NCI-H146 (cell line): ENCODE data around the gene TCERG1.

Experiments
- DNase-seq: peaks from one replicate; lab custom pipeline; 2025; lab: John Stamatoyannopoulos, UW

The TCERG1 gene

DNA sequence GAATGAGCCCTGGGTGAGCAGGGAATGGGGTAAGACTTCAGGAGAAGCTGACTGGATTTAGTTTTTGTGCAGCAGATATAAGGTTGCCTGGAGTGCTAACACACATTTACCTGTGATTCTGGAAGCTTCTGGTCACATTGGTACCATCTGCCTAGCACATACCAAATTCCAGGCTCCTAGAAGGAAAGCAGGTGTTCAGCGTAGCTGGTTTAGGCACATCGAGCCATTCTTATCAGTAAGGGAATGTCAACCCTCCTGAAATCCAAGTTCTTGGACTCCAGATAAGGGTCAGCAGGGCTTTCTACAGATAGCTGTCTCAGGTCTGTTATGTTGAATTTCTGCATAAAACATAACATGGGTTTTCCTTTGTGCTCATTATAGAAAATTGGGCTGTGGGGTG lies 10.3 kb downstream of the TCERG1 start:
- DNase-seq: no peak

DNA sequence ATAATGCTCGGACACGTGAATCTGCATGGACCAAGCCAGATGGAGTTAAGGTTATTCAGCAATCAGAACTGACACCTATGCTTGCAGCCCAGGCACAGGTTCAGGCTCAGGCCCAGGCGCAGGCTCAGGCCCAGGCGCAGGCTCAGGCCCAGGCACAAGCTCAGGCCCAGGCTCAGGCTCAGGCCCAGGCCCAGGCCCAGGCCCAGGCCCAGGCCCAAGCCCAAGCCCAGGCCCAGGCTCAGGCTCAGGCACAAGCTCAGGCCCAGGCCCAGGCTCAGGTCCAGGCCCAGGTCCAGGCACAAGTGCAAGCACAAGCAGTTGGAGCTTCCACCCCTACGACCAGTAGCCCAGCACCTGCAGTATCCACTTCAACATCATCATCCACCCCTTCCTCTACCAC lies 11.8 kb downstream of the TCERG1 start:
- no peak for DNase-seq

GRCh38 chr5:146461319-146461718 lies 14.2 kb downstream of the TCERG1 start:
- no peak for DNase-seq

DNA sequence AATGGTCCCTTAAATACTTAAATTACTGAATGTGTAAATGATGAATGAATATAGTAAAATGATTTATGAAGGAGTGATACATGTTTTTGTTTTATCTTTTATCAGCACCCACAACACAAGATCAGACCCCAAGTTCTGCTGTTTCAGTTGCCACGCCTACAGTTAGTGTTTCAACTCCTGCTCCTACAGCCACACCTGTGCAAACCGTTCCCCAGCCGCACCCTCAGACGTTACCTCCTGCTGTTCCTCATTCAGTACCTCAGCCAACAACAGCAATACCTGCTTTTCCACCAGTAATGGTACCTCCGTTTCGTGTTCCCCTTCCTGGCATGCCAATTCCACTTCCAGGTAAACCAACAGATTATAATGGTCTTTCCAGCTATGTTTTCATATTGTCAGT lies 16.3 kb downstream of the TCERG1 start:
- DNase-seq: no peak

- DNase-seq: no peak
Measured at GRCh38 chr5:146466521-146467349, 19.6 kb downstream of the TCERG1 start.

GRCh38 chr5:146467760-146468159 lies 20.6 kb downstream of the TCERG1 start:
- no peak for DNase-seq

DNA sequence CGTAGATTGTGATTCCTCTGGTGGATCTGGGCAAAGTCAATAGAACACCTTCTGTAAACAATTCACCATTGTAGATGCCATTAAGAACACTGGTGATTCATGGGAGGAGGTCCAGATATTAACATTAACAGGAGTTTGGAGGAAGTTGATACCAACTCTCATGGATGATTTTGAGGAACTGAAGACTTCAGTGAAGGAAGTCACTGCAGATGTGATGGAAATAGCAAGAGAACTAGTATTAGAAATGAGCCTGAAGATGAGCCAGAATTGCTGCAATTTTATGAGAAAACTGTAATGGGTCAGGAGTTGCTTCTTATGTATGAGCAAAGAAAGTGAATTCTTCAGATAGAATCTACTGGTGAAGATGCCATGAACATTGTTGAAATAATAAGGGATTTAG lies 26.9 kb downstream of the TCERG1 start:
- no peak for DNase-seq

GRCh38 chr5:146475190-146475780 lies 28.2 kb downstream of the TCERG1 start:
- no peak for DNase-seq

- no peak for DNase-seq
Measured at GRCh38 chr5:146475906-146476305, 28.8 kb downstream of the TCERG1 start.

GRCh38 chr5:146482775-146483174 lies 35.6 kb downstream of the TCERG1 start:
- DNase-seq: no peak

- no peak for DNase-seq
Measured at GRCh38 chr5:146484714-146485391, 37.7 kb downstream of the TCERG1 start.

DNA sequence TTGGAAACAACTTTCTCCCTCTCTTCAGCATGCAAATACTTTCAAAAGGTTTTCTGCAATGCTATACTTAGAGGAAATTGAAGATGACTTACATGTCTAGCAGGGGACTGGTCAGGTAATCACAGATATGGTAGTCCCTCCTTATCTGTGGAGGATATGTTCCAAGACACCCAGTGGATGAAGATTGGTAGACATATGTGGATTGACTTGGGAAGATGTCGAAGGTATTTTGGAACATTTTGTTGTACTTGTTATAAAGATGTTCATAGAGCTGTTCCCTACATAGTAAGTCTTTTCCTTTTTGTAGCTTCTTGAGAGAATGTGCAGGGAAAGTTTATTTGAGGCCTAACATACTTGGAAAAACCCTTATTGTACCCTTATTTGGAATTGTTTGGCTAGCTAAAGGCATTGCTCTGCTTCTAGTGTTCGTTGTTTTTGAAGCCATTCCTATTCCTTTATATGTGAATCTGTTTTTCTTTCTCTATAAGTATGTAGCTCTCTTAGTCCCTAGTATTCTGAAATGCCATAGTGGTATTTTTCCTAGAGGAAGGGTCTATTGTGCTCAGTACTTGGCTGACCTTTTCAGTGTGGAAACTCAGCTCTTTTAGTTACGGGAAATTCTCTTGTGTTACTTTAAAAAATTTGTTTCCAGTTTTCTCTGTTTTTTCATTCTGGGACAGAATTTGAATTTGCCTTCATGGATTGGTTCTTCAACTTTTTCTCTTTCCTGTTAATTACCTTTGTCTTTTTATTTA lies 43.1 kb downstream of the TCERG1 start:
- no peak for DNase-seq

DNA sequence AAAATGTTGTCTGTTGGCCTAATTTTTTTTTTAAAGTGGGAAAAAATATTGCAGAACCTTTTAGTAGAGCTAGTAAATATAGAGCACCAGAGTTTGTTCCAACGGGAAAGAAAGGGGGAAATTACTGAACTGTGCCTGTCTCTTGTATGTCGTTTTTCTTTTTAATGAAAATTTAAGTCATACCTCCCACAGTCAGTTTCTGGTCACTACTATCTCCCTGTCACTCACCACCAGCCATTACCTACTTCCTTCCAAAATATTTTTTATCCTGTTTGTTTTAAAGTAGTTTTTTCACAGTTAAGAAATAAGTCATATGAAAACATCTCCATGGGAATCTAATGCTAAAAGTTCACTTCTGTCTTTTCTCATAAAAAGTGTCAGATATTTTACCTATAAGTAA lies 47.5 kb downstream of the TCERG1 start:
- no peak for DNase-seq

DNA sequence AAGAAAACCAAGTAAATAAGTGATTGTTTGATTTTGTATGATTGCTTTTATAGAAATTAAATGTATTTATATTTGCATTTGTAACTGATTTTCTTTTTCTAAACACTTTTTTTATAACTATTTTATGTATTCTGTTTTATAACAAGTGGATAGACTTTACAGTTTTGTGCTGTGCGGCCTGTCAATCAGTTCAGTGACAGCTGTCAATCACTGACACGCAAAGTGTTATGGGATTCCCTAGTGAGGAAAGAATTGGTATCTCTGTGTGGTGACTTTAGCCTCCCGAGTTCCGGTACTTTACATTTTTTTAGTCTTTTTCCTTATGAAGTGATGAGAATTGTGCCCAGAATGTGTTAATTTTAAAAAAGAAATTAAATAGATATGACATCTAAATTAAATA lies 52.5 kb downstream of the TCERG1 start:
- DNase-seq: no peak

GRCh38 chr5:146507428-146507827 lies 60.3 kb downstream of the TCERG1 start:
- DNase-seq: no peak

DNA sequence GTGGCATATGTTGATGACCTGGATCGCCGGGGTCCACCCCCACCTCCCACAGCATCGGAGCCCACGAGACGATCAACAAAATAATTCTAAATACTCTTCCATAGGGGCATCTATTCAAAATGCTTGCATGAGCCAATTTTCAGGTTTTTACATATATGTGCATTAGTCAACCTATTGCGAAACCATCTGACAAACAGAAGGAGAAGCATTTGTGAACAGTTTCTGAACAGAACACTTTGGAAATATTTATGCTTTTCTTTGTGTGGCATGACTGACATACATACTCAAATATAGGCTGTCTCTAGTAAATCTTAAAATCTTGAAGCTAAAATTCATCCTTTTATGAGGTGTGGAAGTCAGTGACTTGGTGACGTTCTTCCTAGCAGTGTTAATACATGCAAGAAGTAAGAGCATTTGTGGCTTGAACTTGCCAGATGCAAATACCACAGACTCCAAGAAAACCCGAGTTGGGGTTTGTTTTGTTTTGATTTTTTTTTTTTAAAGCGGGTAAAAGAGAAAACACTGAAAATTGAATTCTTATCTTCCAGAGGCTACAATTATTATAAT lies 63.5 kb downstream of the TCERG1 start:
- DNase-seq: no peak

DNA sequence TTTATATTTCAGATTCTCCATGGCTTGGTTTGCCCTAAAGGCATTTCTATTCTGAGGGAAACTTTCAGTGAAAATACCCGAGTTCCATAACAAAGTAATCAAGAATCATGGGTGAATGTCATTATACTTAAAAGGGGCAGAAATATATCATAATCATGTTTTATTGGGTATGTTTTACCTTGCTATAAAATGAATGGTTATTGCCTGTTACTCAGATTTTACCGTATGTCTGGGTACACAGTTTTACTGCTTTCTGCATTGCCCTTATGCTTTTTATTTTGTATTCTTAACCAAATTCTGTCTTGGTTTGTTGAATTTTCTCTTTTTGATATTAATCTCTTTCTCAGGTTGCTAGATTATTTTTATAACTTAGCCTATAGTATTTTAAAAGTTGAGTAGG lies 66.3 kb downstream of the TCERG1 start:
- no peak for DNase-seq

DNA sequence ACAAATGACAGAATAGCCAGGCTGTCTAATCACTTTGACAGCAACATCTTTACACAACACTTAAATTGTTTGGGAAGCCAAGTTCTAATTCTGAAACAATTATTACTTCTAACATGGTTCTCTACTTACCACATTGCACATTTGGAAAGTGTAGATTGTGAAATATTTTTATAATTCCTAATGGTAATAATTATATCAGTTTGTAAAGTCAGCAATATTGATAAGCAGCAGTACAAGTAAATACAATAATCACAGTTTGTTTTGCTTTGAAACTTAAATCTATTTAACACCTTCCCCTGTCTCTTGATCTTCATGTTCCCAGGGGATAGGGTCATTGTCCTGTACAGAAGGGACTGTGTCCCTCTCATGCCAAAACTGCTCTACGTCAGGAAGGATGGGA lies 67.4 kb downstream of the TCERG1 start:
- no peak for DNase-seq

GRCh38 chr5:146515473-146516150 lies 68.5 kb downstream of the TCERG1 start:
- DNase-seq: no peak

DNA sequence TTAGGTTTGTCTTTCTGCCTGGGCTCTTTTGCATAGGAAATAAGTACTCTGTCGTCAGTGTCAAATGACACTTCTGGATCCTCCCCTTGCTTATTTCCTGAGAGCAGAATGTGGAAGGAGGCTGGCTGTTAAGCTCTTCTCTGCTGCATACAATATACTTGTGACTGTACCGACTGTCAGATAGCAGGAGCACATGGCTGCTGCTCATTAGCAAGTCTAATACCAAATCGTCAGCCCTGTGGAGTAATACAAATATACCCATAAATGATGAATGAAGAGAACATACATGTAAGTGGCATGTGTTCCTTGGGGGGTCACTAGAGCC lies 69.0 kb downstream of the TCERG1 start, which contains the start of gene GPR151:
GPR151 (minus strand) TSS at position 40 of the 325 bp plus-strand sequence. CDS start 77 bp downstream, outside the sequence.
- DNase-seq: no peak

DNA sequence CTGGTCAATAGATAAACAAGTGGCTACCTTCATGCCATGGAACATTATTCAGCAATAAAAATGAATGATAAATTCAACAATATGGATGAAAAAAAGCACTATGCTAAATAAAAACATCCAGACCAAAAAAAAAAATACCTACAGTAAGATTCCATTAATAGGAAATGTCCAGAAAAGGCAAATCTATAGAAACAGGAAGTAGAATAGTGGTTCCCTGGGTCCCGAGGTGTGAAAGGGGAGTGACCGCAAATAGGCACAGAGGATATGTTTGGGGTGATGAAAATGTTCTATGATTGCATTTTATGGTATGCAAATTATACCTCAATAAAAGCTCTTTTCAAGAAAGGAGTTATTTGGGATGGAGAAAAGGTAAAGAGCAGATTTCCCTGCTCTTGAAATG lies 72.4 kb downstream of the TCERG1 start:
- DNase-seq: no peak

- no peak for DNase-seq
Measured at GRCh38 chr5:146520731-146521130, 73.6 kb downstream of the TCERG1 start.
